ENCODE measurements around the gene CARD19.

The CARD19 gene

GRCh38 chr9:93080406-93080805 lies 15.6 kb upstream of the CARD19 start:
- Histone ChIP-seq H3K79me2 (ENCODE audit: low read length) (no peaks in the 10 kb centered on the region), H3K9ac (ENCODE audit: low read length) (no peak overlapping the region), H3F3A (ENCODE audit: insufficient read depth, low read length) (no peaks in the 10 kb centered on the region), H3K4me3 (ENCODE audit: low read length) (no peak overlapping the region), H3K4me1 (ENCODE audit: low read length) (no peaks in the 10 kb centered on the region), H4K20me1 (ENCODE audit: insufficient read depth, low read length) (no peaks in the 10 kb centered on the region), H3K27me3 (replicated peaks; ENCODE audit: insufficient read depth, low read length) (no peaks in the 10 kb centered on the region), H3K36me3 (replicated peaks; ENCODE audit: insufficient read depth, low read length) (no peaks in the 10 kb centered on the region), H3K4me2 (ENCODE audit: low read depth, low read length) (no peak overlapping the region), H3K9me2 (replicated peaks; ENCODE audit: insufficient read depth, low read length) (no peaks in the 10 kb centered on the region), H2AFZ (ENCODE audit: low read length) (no peak overlapping the region), H3K9me3 (replicated peaks; ENCODE audit: insufficient read depth, low read length) (no peaks in the 10 kb centered on the region), H3K27ac (ENCODE audit: low read length) (no peak overlapping the region)
- TF ChIP-seq CTCF (IDR thresholded peaks at IDR 0.05; ENCODE audit: low read length): no peak
- DNase-seq: no peak

GRCh38 chr9:93081081-93081529 lies 14.9 kb upstream of the CARD19 start:
- no peak overlapping the region for H3K27ac ChIP-seq (ENCODE audit: low read length)
- H3K4me2 ChIP-seq (ENCODE audit: low read depth, low read length): no peak overlapping the region
- H3K79me2 ChIP-seq (ENCODE audit: low read length): no peaks in the 10 kb centered on the region
- no peaks in the 10 kb centered on the region for H4K20me1 ChIP-seq (ENCODE audit: insufficient read depth, low read length)
- H3K4me3 ChIP-seq (ENCODE audit: low read length): no peak overlapping the region
- H3K9me3 ChIP-seq (replicated peaks; ENCODE audit: insufficient read depth, low read length): no peaks in the 10 kb centered on the region
- H3K9me2 ChIP-seq (replicated peaks; ENCODE audit: insufficient read depth, low read length): no peaks in the 10 kb centered on the region
- H3F3A ChIP-seq (ENCODE audit: insufficient read depth, low read length): no peaks in the 10 kb centered on the region
- H3K27me3 ChIP-seq (replicated peaks; ENCODE audit: insufficient read depth, low read length): no peaks in the 10 kb centered on the region
- no peak overlapping the region for H2AFZ ChIP-seq (ENCODE audit: low read length)
- TF ChIP-seq CTCF (IDR thresholded peaks at IDR 0.05; ENCODE audit: low read length) (no peak), EZH2 (optimal IDR thresholded peaks at IDR 0.05; ENCODE audit: low read depth, low read length) (no peak), EZH2phosphoT487 (IDR thresholded peaks at IDR 0.05; ENCODE audit: low read length) (no peak)
- H3K36me3 ChIP-seq (replicated peaks; ENCODE audit: insufficient read depth, low read length): no peaks in the 10 kb centered on the region
- H3K4me1 ChIP-seq (ENCODE audit: low read length): no peaks in the 10 kb centered on the region
- no peak for DNase-seq
- H3K9ac ChIP-seq (ENCODE audit: low read length): no peak overlapping the region

- DNase-seq: no peak
- Histone ChIP-seq H3K4me2 (ENCODE audit: low read depth, low read length) (no peak overlapping the region), H3K4me1 (ENCODE audit: low read length) (no peaks in the 10 kb centered on the region), H3K9ac (ENCODE audit: low read length) (no peak overlapping the region), H3K36me3 (replicated peaks; ENCODE audit: insufficient read depth, low read length) (no peaks in the 10 kb centered on the region), H2AFZ (ENCODE audit: low read length) (no peak overlapping the region), H3K79me2 (ENCODE audit: low read length) (no peaks in the 10 kb centered on the region), H3K27me3 (replicated peaks; ENCODE audit: insufficient read depth, low read length) (no peaks in the 10 kb centered on the region), H4K20me1 (ENCODE audit: insufficient read depth, low read length) (no peaks in the 10 kb centered on the region), H3K4me3 (ENCODE audit: low read length) (no peak overlapping the region), H3K27ac (ENCODE audit: low read length) (no peak overlapping the region), H3F3A (ENCODE audit: insufficient read depth, low read length) (no peaks in the 10 kb centered on the region), H3K9me2 (replicated peaks; ENCODE audit: insufficient read depth, low read length) (no peaks in the 10 kb centered on the region), H3K9me3 (replicated peaks; ENCODE audit: insufficient read depth, low read length) (no peaks in the 10 kb centered on the region)
- TF ChIP-seq CTCF (IDR thresholded peaks at IDR 0.05; ENCODE audit: low read length) (no peak), EZH2phosphoT487 (IDR thresholded peaks at IDR 0.05; ENCODE audit: low read length) (no peak), EZH2 (optimal IDR thresholded peaks at IDR 0.05; ENCODE audit: low read depth, low read length) (no peak)
Measured at GRCh38 chr9:93081931-93082330, 14.1 kb upstream of the CARD19 start.

Measured in MM.1S (cell line).